Measurements from ENCODE around the gene NLGN1.
A peak's percentile ranks its signal among the peaks of the same experiment; 100 is the strongest.

NLGN1 gene

GRCh38 chr3:174287705-174288104 is 890.2 kb downstream of the NLGN1 start:
- no peak for TF ChIP-seq CTCF (IDR thresholded peaks at IDR 0.05; ENCODE audit: control insufficient read depth, extremely low read depth, insufficient read depth)
- DNase-seq (ENCODE audit: low read depth): no peak
- H3K4me3 ChIP-seq (ENCODE audit: low read depth, low read length): no peak overlapping the region

- no peak for DNase-seq (ENCODE audit: low read depth)
- TF ChIP-seq CTCF (IDR thresholded peaks at IDR 0.05; ENCODE audit: control insufficient read depth, extremely low read depth, insufficient read depth): no peak
- no peak overlapping the region for H3K4me3 ChIP-seq (ENCODE audit: low read depth, low read length)
Observed at GRCh38 chr3:174294616-174295015, 897.1 kb downstream of the NLGN1 start.

DNA sequence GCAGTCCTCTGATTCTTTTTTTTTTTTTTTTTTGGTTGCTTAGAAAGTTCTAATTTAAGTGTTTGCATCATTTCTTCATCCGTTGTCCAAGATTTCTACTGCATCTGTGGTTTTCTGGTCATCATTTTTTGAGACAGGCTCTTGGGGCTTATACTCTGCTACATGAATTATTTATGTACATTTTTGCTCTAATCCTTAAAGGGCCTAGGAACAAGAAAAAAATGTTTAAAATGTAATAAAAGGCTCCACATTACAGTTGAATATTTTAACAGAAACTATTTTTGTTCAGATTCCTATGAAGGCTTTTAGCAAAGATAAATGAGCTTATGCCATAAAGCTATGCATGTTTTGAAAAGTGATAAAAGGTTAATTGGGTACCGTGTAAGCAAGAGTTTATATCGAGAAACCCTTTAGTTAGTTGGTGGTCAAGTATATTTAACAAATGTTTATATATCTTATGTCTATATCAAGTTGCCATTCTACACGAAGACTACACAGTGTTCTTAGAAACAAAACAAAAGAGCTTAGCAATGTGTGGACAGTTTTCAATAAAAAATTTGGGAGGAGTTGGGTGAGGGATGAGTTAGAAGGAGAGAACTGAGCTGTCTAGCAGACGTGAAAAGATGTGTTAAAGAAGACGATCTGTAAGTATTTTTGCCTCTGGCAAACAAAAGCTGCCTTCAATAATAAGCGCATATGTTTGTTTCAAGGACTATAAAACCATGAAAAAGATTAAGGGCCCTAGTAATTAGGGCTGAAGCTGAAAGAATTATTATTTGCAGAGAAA is 898.0 kb downstream of the NLGN1 start:
- TF ChIP-seq CTCF (IDR thresholded peaks at IDR 0.05; ENCODE audit: control insufficient read depth, extremely low read depth, insufficient read depth): no peak
- DNase-seq (ENCODE audit: low read depth): peak; percentile 46
- no peak overlapping the region for H3K4me3 ChIP-seq (ENCODE audit: low read depth, low read length)

DNA sequence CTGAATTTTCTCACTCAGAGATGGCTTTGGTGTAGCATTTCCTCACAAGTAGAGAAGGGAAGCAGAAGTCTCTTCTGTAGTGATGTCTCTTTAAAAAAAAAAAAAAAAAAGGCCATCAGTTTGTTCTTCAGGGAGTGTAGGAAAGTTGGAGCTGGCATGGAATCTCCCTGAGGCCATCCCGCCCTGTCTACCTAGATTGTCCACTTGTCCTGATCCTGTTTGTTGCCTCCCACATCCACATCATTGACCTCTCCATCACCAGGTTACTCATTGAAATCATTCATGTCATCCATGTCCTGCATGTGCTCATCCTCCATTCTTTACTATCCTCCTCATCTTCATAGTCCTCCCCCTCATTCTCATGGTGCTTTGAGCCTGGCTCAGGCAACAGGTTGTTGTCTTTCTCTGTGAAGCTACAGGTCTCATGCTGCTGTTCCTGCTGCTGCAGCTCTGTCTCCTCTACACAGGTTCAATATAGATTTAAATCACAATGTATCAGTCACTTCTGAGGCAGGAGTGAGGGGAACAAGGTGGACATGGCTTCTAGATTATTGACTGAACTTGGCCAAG is 905.3 kb downstream of the NLGN1 start:
- no peak for DNase-seq (ENCODE audit: low read depth)
- H3K4me3 ChIP-seq (ENCODE audit: low read depth, low read length): no peak overlapping the region
- TF ChIP-seq CTCF (IDR thresholded peaks at IDR 0.05; ENCODE audit: control insufficient read depth, extremely low read depth, insufficient read depth): no peak

DNA sequence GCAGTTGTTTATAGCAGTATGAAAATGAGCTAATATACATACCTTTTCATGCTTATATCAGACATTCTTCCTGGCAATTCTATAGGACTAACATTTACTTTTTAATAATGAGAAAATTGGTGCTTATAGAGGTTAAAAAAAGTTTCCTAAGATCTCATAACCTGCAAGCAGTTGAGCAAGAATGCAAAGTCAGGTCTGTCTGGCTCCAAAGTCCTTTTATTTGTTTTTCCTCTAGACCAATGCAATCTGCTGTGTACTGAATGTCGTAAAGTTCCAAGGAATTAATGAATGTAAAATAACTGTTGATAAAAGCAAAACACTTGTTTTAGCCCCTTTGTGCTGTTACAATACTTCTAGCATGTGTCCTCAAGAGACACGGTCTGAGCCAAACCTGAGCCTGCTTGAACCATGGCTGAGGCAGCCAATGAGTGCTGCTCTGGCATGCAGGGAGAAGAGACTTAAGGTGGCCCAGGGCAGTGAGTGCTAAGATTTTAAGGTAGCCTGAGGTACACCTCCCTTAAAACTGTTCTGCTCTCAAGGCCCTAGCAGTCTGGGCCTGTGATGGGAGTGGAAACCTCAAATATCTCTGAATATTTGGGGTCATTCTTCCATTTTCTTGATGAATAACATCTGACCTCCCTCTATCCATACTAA is 906.5 kb downstream of the NLGN1 start:
- TF ChIP-seq CTCF (IDR thresholded peaks at IDR 0.05; ENCODE audit: control insufficient read depth, extremely low read depth, insufficient read depth): no peak
- H3K4me3 ChIP-seq (ENCODE audit: low read depth, low read length): no peak overlapping the region
- no peak for DNase-seq (ENCODE audit: low read depth)

- no peak for TF ChIP-seq CTCF (IDR thresholded peaks at IDR 0.05; ENCODE audit: control insufficient read depth, extremely low read depth, insufficient read depth)
- H3K4me3 ChIP-seq (ENCODE audit: low read depth, low read length): no peak overlapping the region
Observed at GRCh38 chr3:174308736-174309135, 911.2 kb downstream of the NLGN1 start.

More at GRCh38 chr3:174308736-174309135, 911.2 kb downstream of the NLGN1 start:
- DNase-seq (ENCODE audit: low read depth): no peak
